ENCODE measurements around the gene TBC1D4.

The TBC1D4 gene

DNA sequence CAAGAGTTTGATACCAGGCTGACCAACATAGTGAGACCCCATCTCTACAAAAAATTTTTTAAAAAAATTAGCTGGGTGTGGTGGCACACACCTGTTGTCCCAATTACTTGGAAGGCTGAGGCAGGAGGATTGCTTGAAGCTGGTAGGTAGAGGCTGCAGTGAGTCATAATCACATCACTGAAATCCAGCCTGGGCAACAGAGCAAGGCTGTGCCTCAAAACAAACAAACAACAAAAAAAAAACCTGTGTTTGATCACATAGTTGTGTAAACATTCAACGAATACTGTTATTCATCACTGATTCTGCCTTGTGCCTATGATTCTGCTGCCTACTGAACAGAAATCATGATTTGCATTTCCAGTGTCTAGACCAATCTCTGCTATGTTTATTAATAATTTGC, 134.0 kb downstream of the TBC1D4 start:
- no peak for TF ChIP-seq CTCF (IDR thresholded peaks at IDR 0.05; ENCODE audit: low read depth, low read length)
- no peak for DNase-seq (ENCODE audit: extremely low read depth, low read depth)

- DNase-seq (ENCODE audit: extremely low read depth, low read depth): no peak
- no peak for TF ChIP-seq CTCF (IDR thresholded peaks at IDR 0.05; ENCODE audit: low read depth, low read length)
Measured at GRCh38 chr13:75347457-75347856, 134.5 kb downstream of the TBC1D4 start.

- no peak for TF ChIP-seq CTCF (IDR thresholded peaks at IDR 0.05; ENCODE audit: low read depth, low read length)
- no peak for DNase-seq (ENCODE audit: extremely low read depth, low read depth)
Measured at GRCh38 chr13:75345193-75345592, 136.8 kb downstream of the TBC1D4 start.

DNA sequence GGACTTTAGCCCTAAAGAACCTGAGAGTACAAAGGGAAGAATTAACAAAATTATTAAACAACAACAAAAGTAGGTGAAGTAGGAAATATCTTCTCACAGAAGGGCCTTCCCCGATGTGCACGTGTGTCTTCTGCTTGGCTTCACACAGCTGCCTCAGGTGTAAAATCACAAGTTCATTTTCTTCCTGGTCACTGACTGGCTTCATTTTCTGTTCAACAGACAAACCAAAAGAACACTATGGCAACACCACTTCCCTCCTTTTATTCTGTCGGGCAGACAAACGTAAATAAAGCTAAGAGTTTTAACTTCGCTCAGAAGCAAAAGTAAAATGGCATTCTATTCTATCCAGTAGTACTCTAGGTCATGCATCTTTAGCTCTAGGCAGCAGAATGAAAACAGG, 140.9 kb downstream of the TBC1D4 start:
- no peak for DNase-seq (ENCODE audit: extremely low read depth, low read depth)
- no peak for TF ChIP-seq CTCF (IDR thresholded peaks at IDR 0.05; ENCODE audit: low read depth, low read length)

GRCh38 chr13:75339635-75340374, 142.2 kb downstream of the TBC1D4 start:
- no peak for DNase-seq (ENCODE audit: extremely low read depth, low read depth)
- no peak for TF ChIP-seq CTCF (IDR thresholded peaks at IDR 0.05; ENCODE audit: low read depth, low read length)

DNA sequence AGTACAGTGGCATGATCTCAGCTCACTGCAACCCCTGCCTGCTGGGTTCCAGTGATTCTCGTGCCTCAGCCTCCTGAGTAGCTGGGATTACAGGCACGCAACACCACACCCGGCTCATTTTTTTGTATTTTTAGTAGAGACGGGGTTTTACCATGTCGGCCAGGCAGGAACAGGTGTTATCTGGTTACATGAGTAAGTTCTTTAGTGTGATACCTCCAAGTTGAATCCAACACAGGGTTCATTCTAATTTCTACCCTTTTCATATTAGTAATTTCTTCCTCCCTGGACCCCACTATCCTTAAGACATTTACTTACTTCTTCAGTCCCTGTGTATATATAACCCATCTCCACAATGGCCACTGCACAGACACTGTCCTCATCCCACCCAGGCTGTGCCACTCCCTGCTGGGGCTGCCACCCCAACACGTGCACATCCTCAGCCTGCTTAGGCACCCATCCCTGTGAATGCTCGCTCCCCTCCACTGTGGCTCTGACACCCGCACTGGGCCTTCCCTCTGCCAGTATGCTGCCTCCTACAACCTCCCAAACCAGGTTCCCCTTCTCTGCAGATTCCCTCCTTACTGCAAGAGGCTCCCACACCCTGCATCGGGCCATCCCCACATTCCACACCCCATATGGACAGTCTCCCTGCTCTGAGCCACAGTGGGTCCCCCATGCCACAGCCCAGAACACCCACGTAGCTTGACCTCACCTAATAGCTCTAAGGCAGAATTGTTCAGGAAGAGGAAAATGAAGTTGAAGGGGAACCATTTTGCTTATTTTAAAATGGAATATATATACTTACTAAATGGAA, 147.1 kb downstream of the TBC1D4 start:
- no peak for DNase-seq (ENCODE audit: extremely low read depth, low read depth)
- TF ChIP-seq CTCF (IDR thresholded peaks at IDR 0.05; ENCODE audit: low read depth, low read length): no peak

DNA sequence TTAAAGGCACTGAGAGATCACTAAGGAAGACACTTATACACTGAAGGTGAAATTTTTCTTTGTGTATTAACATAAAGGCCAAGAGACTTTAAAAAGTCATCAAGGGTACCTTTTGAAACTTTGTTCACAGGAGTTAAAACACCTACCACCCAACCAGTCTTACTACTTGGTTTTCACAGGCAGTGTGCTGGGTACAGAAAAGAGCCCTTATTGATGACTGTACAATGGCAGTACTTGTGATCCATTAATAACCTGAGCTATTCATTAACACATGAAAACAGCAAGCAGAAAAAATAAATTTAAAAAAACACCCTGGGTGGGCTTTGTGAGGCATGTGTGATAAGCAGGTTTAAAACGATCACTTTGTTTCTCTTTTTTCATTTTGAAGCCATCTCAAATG, 148.9 kb downstream of the TBC1D4 start:
- no peak for TF ChIP-seq CTCF (IDR thresholded peaks at IDR 0.05; ENCODE audit: low read depth, low read length)
- DNase-seq (ENCODE audit: extremely low read depth, low read depth): no peak

Measured in AG09319 (cell line).